Stimulated activated effector memory CD8-positive, alpha-beta T cell treated with anti-CD3 and anti-CD28 coated beads, Interleukin-12 subunit alpha, Interleukin-12 subunit beta, amount 100 ng/mL, for 72 hours (primary cell): ENCODE measurements around the gene JPH3.
"Not testable (repeated sequence)": the region's sequence is repeated elsewhere in the genome, so short reads cannot be mapped to it uniquely, and the experiment has no call there.

Source experiments
- ATAC-seq: fragments of 150-1000 bp; cut with Tn5 transposase; 2 replicates; pipeline ENCODE4 v1.10.0; 2021
- DNase-seq, 2 donors: peaks; one replicate each; pipeline ENCODE4 v3.0.0; 2021 to 2022; ENCODE audit warnings: low spot score in 2 of 2
- H3K27ac Mint-ChIP-seq: one replicate; pipeline ENCODE4 v1.8.0; 2022; ENCODE audit warnings: mild to moderate bottlenecking, mixed read lengths
- H3K36me3 Mint-ChIP-seq: one replicate; pipeline ENCODE4 v1.8.0; 2022; ENCODE audit warnings: mild to moderate bottlenecking, mixed read lengths
- H3K4me1 Mint-ChIP-seq: one replicate; pipeline ENCODE4 v1.8.0; 2022; ENCODE audit warnings: mixed read lengths
- H3K4me3 Mint-ChIP-seq: one replicate; pipeline ENCODE4 v1.8.0; 2022; ENCODE audit warnings: mild to moderate bottlenecking, mixed read lengths
- H3K9me3 Mint-ChIP-seq: one replicate; pipeline ENCODE4 v1.8.0; 2022; ENCODE audit warnings: mixed read lengths

The JPH3 gene

GRCh38 chr16:87569601-87570571 lies 32.4 kb upstream of the JPH3 start:
- H3K36me3 Mint-ChIP-seq: no peaks in the 10 kb centered on the region
- no peaks in the 10 kb centered on the region for H3K4me1 Mint-ChIP-seq
- no peak overlapping the region for H3K27ac Mint-ChIP-seq
- no peaks in the 10 kb centered on the region for H3K9me3 Mint-ChIP-seq
- no peak overlapping the region for H3K4me3 Mint-ChIP-seq
- DNase-seq: no peak
- no peak for ATAC-seq

GRCh38 chr16:87570572-87570937 lies 31.8 kb upstream of the JPH3 start:
- no peaks in the 10 kb centered on the region for H3K4me1 Mint-ChIP-seq
- DNase-seq (no peak), ATAC-seq (no peak)
- H3K9me3 Mint-ChIP-seq: no peaks in the 10 kb centered on the region
- H3K36me3 Mint-ChIP-seq: no peaks in the 10 kb centered on the region
- no peak overlapping the region for H3K4me3 Mint-ChIP-seq
- H3K27ac Mint-ChIP-seq: no peak overlapping the region

DNA sequence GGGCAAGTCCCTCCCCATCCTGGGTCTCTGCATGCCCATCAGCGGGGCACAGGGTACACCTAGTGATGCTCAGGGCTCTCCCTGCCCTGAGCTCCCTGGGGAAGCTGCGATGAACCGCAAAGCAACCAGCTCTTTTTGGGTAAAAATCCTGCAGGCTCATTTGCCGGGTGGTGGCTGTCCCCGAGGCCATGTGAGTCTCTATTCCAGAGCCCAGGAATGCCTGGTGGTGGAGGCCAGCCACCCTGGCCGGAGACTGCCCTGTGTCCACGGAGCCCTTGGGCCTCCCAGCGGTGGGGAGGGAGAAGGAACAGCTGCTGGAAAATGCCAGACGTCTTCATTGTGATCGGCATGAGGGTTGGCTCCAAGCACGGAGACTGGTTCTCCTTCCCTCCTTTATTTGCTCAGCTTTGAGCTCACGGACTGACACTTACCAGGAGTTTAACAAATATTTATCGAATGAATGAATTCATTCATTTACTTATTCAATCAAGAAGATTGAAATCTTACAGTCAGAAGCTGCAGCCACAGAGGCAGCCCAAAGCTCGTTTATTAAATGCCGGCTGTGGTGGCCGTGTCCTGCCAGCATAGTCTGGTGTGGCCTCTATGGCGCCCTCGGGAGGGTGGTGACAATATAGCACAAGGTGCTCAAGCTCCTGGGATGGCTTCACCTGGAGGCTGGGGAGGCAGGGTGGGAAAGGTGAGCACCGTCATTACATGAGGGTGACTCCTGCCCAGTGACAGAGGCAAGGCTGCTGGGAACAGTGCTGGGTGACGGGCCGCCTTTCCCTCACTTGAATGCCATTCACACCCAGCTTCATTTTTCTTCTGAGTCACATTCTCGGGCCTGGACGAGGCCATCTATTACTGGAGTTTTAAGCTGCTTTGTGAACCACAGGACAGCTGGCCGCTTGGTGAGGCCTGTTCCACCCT lies 31.1 kb upstream of the JPH3 start:
- H3K9me3 Mint-ChIP-seq: no peaks in the 10 kb centered on the region

GRCh38 chr16:87571868-87572244 lies 30.5 kb upstream of the JPH3 start:
- Mint-ChIP-seq H3K27ac (no peak overlapping the region), H3K36me3 (no peaks in the 10 kb centered on the region), H3K4me1 (no peaks in the 10 kb centered on the region), H3K9me3 (no peaks in the 10 kb centered on the region), H3K4me3 (no peak overlapping the region)
- DNase-seq (no peak), ATAC-seq (no peak)

More for the DNA sequence above, 31.1 kb upstream of the JPH3 start:
- no peak for ATAC-seq
- DNase-seq: no peak
- Mint-ChIP-seq H3K4me1 (no peaks in the 10 kb centered on the region), H3K27ac (no peak overlapping the region), H3K36me3 (no peaks in the 10 kb centered on the region), H3K4me3 (no peak overlapping the region)

DNA sequence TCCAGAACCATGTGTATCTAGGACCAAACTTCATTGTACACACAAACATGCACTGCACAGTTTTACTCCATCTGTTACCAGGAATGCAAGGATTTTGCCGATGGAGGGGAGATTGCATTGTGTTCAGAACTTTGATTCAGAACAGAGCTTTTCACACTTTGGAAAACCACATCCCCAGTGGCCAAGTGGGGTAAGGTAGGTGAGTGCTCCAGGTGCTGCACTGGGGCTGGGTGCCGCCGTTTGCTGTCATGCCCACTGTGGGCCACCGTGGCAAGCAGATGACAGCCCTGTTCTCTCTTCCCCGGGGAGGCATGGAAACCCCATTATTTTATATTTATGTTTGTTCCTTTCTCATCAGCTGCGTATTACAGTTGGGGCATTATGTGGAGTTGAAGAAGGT lies 29.3 kb upstream of the JPH3 start:
- H3K4me1 Mint-ChIP-seq: no peaks in the 10 kb centered on the region

DNA sequence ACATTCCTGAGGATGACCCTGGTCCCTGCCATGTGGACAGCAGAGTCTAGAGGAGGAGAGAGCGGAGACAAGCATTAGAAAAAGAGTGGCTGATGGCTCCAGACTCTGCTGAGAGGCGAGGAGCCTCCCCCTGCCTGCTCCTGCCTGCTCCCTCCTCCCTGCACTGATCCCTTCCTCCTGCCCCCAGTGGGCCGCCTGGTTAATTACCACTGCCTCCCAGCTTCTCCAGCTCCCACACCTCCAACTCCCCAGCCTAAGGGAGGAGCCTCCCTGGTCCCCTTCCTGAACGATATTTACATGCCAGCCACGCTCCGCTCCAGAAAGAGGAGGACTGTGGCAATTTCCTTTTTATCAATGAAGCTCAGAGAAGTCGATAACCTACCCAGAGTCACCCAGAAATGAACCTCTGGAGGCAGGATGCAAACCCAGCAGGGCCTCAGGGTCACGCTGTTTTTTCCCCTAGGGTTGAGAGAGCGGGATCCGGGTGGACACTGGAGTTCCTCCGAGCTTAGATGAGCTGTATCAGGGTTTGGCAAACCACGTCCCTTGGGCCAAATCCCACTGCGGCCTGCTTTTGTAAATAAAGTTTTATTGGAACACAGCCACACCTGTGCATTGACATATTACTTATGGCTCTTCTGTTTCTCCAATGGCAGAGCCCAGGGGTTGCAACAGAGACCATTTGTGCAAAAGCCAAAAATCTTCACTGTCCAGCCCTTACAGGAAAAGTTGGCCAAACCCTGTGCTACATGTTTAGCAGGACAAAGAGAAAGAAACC lies 27.1 kb upstream of the JPH3 start:
- no peaks in the 10 kb centered on the region for H3K4me1 Mint-ChIP-seq
- no peak overlapping the region for H3K4me3 Mint-ChIP-seq
- H3K9me3 Mint-ChIP-seq: no peaks in the 10 kb centered on the region
- H3K36me3 Mint-ChIP-seq: no peaks in the 10 kb centered on the region
- DNase-seq: no peak
- no peak for ATAC-seq
- no peak overlapping the region for H3K27ac Mint-ChIP-seq

More for the DNA sequence above, 29.3 kb upstream of the JPH3 start:
- DNase-seq (no peak), ATAC-seq (no peak)
- H3K4me3 Mint-ChIP-seq: no peak overlapping the region
- H3K9me3 Mint-ChIP-seq: no peaks in the 10 kb centered on the region
- H3K27ac Mint-ChIP-seq: no peak overlapping the region
- H3K36me3 Mint-ChIP-seq: no peaks in the 10 kb centered on the region

- no peak for ATAC-seq
- H3K9me3 Mint-ChIP-seq: no peaks in the 10 kb centered on the region
- H3K4me3 Mint-ChIP-seq: no peak overlapping the region
- H3K36me3 Mint-ChIP-seq: no peaks in the 10 kb centered on the region
- DNase-seq: no peak
- H3K27ac Mint-ChIP-seq: no peak overlapping the region
- H3K4me1 Mint-ChIP-seq: no peaks in the 10 kb centered on the region
These were observed 26.1 kb upstream of the JPH3 start for GRCh38 chr16:87576171-87576570.

DNA sequence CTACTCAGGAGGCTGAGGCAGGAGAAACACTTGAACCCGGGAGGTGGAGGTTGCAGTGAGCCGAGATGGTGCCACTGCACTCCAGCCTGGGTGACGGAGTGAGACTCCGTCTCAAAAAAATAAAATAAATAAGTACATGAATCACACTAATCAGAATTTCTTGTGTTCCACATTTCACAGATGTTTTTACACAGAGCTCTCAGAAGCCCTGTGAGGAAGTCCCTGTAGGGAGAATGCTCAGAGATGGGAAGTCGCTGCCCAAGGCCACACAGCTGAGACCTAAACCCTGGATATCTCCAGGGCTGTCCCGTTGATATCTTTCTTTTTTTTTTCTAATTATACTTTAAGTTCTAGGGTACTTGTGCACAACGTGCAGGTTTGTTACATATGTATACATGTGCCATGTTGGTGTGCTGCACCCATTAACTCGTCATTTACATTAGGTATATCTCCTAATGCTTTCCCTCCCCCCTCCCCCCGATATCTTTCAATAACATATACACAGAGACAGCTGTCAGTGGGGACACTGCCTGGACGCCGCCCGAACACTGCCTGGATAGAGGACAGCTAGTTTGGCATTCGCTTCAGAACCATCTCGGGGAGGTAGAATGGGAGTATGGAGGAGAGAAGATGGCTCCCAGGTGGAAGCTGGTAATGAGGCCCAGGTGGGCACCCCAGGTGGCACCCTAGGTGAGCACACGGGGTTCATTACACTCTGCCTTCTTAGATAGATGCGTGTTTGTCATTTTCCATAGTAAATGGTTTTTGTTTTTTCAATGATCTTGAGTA lies 24.0 kb upstream of the JPH3 start:
- not testable (repeated sequence) for H3K27ac Mint-ChIP-seq, H3K9me3 Mint-ChIP-seq, H3K4me3 Mint-ChIP-seq, H3K36me3 Mint-ChIP-seq, ATAC-seq, DNase-seq, H3K4me1 Mint-ChIP-seq

GRCh38 chr16:87579691-87580090 lies 22.6 kb upstream of the JPH3 start:
- no peaks in the 10 kb centered on the region for H3K36me3 Mint-ChIP-seq

GRCh38 chr16:87580855-87581261 lies 21.4 kb upstream of the JPH3 start:
- no peak for DNase-seq
- Mint-ChIP-seq H3K9me3 (no peaks in the 10 kb centered on the region), H3K36me3 (no peaks in the 10 kb centered on the region), H3K27ac (no peak overlapping the region), H3K4me3 (no peak overlapping the region), H3K4me1 (no peaks in the 10 kb centered on the region)
- ATAC-seq: peak; percentile 44

More at GRCh38 chr16:87579691-87580090, 22.6 kb upstream of the JPH3 start:
- ATAC-seq: no peak
- no peak overlapping the region for H3K27ac Mint-ChIP-seq
- no peaks in the 10 kb centered on the region for H3K9me3 Mint-ChIP-seq
- DNase-seq: no peak
- no peak overlapping the region for H3K4me3 Mint-ChIP-seq
- H3K4me1 Mint-ChIP-seq: no peaks in the 10 kb centered on the region

- DNase-seq (no peak), ATAC-seq (no peak)
- Mint-ChIP-seq H3K36me3 (no peaks in the 10 kb centered on the region), H3K4me3 (no peak overlapping the region), H3K27ac (no peak overlapping the region), H3K4me1 (no peaks in the 10 kb centered on the region), H3K9me3 (no peaks in the 10 kb centered on the region)
These were observed 20.5 kb upstream of the JPH3 start for GRCh38 chr16:87581857-87582215.

GRCh38 chr16:87582216-87582965 lies 19.9 kb upstream of the JPH3 start:
- Mint-ChIP-seq H3K4me3 (no peak overlapping the region), H3K4me1 (no peaks in the 10 kb centered on the region), H3K36me3 (no peaks in the 10 kb centered on the region), H3K27ac (no peak overlapping the region), H3K9me3 (no peaks in the 10 kb centered on the region)
- ATAC-seq (no peak), DNase-seq (no peak)

DNA sequence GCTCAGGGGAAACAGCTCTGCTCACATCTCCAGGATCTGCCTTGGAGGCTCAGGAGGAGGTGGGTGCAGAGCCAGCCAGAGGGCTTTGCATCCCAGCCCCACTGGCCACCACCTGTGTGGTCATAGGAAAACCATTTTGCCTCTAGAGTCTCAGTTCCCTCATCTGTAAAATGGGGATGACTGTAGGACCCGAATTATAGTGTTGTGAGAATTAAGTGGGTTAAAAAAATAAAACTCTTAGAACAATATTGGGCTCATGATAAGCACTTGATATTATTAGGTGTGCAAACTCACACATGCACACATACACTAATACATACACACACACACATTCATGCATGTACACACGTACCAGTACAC lies 19.4 kb upstream of the JPH3 start:
- Mint-ChIP-seq H3K9me3 (no peaks in the 10 kb centered on the region), H3K36me3 (no peaks in the 10 kb centered on the region), H3K4me3 (no peak overlapping the region), H3K27ac (no peak overlapping the region), H3K4me1 (no peaks in the 10 kb centered on the region)
- DNase-seq (no peak), ATAC-seq (no peak)
